HG02678 (cell line): ENCODE data around the gene SNCA.

Source experiments
- ATAC-seq: cut with Tn5 transposase; IDR thresholded peaks from one replicate; pipeline ENCODE4 v1.9.1; 2021; ENCODE audit warnings: mild to moderate bottlenecking, moderate library complexity; ENCODE audit not compliant: unreplicated experiment

The SNCA gene

DNA sequence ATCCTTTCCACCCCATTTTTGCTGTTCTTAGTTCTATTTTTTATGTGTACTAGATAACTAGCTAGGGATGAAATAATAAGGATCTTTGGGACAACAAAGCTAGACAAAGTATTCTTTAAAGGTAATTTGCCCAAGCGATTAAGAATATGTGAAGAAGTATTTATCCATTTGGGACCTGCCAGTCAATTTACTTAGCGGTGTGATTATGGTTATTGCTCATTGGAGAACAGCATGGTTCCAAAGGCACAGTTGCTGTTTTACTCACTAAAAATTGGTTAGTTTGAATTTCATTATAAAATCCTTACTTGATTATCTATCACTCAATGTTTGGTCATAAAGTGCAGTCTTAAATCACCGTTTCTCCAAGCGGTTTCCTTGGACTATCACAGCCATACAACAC lies 124.1 kb downstream of the SNCA start:
- ATAC-seq: no peak

- ATAC-seq: no peak
Measured at GRCh38 chr4:89712141-89712540, 124.8 kb downstream of the SNCA start.

DNA sequence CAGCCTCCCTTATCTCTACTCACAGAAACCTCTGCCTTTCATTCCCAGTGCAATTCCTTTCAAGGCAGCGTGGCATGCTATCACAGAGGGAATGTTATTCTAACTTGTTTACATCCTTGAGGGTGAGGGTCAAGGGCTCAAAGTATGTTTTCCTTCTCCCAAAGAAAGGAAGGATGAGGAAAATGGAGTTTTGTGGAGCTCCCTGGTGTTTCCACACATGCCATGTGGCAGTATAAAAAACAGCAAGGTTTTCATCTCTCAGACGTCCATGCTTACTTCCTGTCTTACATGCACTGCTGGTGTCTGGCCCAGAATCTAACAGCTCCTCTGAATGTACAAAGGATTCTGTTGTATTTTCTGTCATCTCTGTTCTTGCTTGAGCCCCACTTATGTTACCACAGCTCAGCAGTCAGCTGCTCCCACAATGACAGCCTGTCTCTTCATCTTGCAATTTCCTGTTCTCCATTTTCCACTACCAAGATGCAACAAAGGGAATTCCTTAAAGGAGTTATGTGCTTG lies 128.0 kb downstream of the SNCA start:
- no peak for ATAC-seq

DNA sequence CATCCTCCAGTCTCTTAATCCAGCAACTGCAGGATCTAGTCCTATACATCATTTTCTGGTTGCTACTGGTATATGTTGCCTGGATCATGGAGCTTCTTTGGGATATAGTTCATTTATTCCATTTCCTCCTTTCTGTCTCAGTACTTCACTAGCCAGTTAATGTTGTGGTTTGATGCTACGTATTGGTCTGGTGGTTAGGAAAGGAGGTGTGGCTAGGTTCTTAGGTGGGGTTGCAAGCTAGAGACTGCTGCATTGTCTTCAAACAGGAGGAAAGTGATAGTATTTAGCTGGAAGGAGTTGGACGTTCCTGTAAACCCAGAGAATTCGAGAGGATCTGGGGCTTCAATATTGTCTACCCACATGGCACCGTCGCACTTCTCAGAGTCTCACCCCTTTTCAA lies 129.5 kb downstream of the SNCA start:
- ATAC-seq: no peak

DNA sequence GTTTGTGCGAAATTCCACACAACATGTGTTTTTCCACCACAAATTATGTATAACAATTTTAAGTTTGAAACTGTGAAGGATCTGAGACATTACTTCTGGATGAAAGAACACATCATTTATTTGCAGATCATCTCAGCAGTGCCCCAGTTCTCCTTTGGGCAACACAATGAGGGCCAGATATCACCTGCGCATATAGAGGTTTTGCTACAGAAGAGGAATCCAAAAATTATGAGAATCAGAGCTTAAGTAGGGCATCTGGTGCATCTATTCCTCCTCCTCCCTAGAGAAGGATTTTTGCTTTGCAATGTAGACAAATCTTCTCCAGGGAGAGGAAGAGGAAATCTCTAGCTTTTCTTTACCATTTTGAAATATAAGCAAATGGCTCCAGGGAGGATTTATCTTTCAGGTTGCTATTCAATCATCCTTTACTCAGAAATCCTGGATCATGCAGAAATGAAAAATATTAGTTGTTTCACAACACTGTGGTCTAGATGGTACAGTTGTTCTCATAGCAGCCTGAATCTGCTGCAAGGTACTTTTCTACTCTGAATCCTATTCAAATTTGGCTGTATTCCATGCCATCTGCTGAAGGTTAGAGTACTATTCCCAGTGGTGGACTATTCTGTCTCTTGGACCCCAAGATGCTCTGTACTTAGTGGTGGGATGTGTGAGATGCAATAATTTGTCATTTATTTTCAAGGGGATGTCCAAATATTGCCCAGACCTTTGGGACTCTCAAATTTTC lies 132.1 kb downstream of the SNCA start:
- ATAC-seq: no peak

- ATAC-seq: no peak
Measured at GRCh38 chr4:89703829-89704590, 133.0 kb downstream of the SNCA start.

- no peak for ATAC-seq
Measured at GRCh38 chr4:89700766-89701423, 136.1 kb downstream of the SNCA start.

- ATAC-seq: no peak
Measured at GRCh38 chr4:89685690-89686089, 151.3 kb downstream of the SNCA start.

GRCh38 chr4:89685277-89685676 lies 151.7 kb downstream of the SNCA start:
- no peak for ATAC-seq

- ATAC-seq: no peak
Measured at GRCh38 chr4:89684536-89684935, 152.4 kb downstream of the SNCA start.

DNA sequence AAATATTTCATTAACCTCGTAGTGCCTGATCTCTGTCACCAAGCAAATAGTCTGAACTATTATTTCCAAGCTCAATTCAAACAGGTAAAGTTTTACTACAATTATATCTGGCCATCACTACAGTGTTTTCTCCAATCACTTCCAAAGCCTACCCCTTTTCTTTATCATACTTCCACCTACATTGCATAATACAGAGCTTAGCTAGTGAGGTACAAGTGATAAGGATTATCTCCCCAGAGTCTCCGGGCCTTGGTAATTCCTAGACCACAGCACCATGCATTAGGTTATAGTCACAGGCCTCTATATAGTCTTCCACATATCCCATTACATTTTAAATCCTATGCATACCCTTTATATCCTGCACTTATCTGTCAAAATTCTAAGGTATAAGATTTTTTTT lies 154.2 kb downstream of the SNCA start:
- no peak for ATAC-seq

- no peak for ATAC-seq
Measured at GRCh38 chr4:89681671-89682070, 155.3 kb downstream of the SNCA start.

DNA sequence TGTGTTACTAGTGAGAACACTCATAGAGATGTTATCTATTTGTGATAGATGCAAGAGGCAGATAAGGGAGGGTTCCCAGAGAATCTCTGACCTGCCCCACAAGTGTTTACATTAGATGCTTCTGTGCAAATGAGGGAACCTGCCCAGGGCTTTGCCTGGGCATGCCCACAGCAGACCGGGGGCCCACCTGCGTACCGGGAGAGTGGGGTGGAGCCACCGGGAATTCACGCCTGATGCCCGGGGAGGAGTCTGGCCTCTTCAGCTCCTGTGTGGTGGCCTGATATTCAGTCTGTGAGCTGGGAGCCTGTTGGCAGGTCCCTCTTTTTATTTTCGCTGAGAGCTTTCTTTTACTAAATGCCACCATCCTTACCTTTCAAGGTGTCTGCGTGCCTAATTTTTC lies 155.7 kb downstream of the SNCA start:
- ATAC-seq: no peak

GRCh38 chr4:89674876-89675459 lies 162.0 kb downstream of the SNCA start:
- ATAC-seq: no peak
